NCI-H345 (cell line): Measurements from ENCODE around the gene AFG1L.
"Not testable (repeated sequence)": the region's sequence is repeated elsewhere in the genome, so short reads cannot be mapped to it uniquely, and the experiment has no call there.

ENCODE experiments used
- DNase-seq: peaks from one replicate; lab custom pipeline; 2025; lab: John Stamatoyannopoulos, UW

The AFG1L gene

GRCh38 chr6:108558372-108559096, 263.7 kb downstream of the AFG1L start:
- DNase-seq = peak; percentile 100

GRCh38 chr6:108559097-108559883, 264.4 kb downstream of the AFG1L start:
- DNase-seq = peak; percentile 89

- DNase-seq = peak; percentile 69
Measured at GRCh38 chr6:108559884-108560462, 265.1 kb downstream of the AFG1L start.

GRCh38 chr6:108560463-108561308, 265.8 kb downstream of the AFG1L start, which contains the start of gene FOXO3:
TSS of gene FOXO3 (plus strand) at chr6:108560917. CDS start at chr6:108561209, 292 bp downstream.
- DNase-seq = peak; percentile 36

GRCh38 chr6:108561309-108561647, 266.4 kb downstream of the AFG1L start:
- not testable (repeated sequence) for DNase-seq

GRCh38 chr6:108561742-108562502, 267.1 kb downstream of the AFG1L start:
- DNase-seq = no peak

GRCh38 chr6:108562503-108562993, 267.7 kb downstream of the AFG1L start:
- peak; percentile 13 for DNase-seq

- no peak for DNase-seq
Measured at GRCh38 chr6:108563292-108563691, 268.4 kb downstream of the AFG1L start.

- no peak for DNase-seq
Measured at GRCh38 chr6:108564178-108564577, 269.3 kb downstream of the AFG1L start.

GRCh38 chr6:108565091-108565766, 270.4 kb downstream of the AFG1L start:
- DNase-seq = no peak

- DNase-seq = no peak
Measured at GRCh38 chr6:108565893-108566292, 271.0 kb downstream of the AFG1L start.

GRCh38 chr6:108566406-108566805, 271.6 kb downstream of the AFG1L start:
- DNase-seq = no peak

- DNase-seq = no peak
Measured at GRCh38 chr6:108568101-108568500, 273.2 kb downstream of the AFG1L start.

GRCh38 chr6:108568551-108569305, 273.9 kb downstream of the AFG1L start:
- DNase-seq = no peak

GRCh38 chr6:108570517-108570916, 275.7 kb downstream of the AFG1L start:
- no peak for DNase-seq

GRCh38 chr6:108574457-108575141, 279.7 kb downstream of the AFG1L start:
- DNase-seq = no peak
